Ramos (cell line): ENCODE measurements around the gene DNAJC24.

Experiments used
- in situ Hi-C: fragments of 300-500 bp; cut with MboI; formaldehyde crosslinking; loops from one replicate; pipeline ENCODE4 v1.14.3; 2022; ENCODE audit warnings: low sequenced_read_pairs; ENCODE audit not compliant: unreplicated experiment

DNAJC24 gene

DNA sequence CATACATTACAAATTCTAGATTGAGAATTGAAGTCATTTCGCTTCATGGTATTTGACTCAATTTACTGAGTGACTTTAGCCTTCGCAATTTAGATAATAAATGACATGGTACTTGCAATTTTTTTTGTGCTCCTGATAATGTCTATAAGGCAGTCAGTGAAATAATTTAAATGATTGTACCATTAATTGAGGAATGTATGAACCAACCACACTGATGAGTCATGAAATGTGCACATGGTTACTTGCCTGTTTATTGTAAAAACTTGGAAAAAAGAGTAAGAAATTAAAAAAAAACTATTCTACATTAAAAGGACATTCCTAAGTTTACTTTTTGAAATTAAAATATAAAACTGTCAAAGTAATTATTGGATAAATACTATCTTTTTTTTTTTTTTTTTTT lies 43.3 kb downstream of the DNAJC24 start:
- in situ Hi-C loops, result no loop called here

DNA sequence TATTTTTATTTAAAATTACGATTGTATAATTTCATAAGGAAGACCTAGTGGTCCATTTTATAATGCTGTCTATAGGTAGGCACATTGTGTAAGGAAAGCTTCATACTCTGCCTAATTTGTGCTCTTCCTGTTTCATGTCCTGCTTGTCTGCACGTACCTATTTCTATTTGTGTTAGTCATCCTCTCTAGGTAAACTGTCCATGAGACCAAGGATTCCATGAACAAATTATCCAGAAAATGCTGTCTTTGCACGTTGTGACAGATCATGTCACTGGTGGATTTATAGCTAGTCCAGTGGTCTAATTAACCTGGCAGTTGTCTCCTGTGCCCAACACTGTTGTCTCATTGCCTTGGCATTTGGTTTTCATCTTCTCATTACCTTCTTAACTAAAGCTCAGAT lies 44.7 kb downstream of the DNAJC24 start:
- in situ Hi-C loops, result no loop called here

- in situ Hi-C loops, result no loop called here
These were observed 45.8 kb downstream of the DNAJC24 start for GRCh38 chr11:31415435-31415834.

DNA sequence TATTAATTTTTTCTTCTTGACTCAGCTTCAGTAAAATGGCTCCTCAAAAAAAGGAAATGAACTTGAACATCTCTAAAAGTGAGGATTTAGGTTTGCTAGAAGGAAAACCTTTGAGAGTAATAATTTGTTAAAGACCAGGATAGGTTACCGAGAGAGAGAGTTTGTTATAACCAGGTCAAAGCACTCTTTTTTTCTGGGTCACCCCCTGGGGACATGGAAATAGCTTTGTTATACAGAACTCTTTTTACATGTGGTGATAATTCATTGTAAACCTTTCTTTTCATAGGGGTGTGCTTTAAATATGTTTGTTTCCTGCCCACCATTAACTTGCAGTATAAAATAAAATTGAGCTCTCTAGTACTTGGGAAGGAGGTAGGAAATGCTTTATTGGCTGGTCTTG lies 47.7 kb downstream of the DNAJC24 start:
- in situ Hi-C loops, result no loop called here

DNA sequence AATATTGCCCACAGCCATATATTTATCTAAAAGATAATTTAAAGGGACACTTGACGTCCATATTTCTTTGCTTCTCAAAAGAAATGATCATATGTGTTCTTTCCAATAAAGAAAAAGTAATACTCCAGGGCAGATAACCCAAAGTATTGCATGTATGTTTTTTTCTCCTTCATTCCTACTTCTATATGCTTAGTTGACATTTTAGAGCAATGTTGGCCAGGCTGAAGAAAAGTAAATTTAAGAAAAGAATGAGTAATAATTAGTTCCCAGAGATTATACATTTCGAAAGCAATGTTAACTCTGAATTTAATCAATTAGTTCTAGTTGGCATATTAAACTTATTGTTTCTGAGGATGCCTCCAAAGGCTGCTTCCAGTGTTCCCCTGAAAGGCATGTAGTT lies 48.2 kb downstream of the DNAJC24 start:
- in situ Hi-C loops, result no loop called here

DNA sequence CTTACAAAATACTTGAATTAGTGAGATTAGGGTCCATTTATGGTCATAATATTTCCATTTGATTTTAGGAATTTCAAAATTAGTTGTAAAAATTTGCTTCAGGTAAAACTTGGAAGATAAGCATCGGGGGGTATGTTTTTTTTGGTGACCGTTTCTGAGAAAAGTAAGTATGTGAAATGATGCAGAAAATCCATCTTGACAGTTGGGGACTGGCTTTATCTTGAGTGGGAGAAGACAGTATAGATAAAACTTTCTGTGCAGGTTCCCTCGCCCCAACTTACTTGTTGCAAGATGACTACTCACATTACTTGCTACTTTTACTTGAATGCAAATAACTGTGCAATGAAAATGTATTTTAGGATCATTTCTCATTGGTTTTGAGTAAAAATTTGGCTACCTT lies 49.5 kb downstream of the DNAJC24 start:
- in situ Hi-C loops, result no loop called here

- in situ Hi-C loops, result no loop called here
These were observed 50.0 kb downstream of the DNAJC24 start for GRCh38 chr11:31419669-31420068.

- in situ Hi-C loops, result no loop called here
These were observed 52.2 kb downstream of the DNAJC24 start for GRCh38 chr11:31421820-31422219.

- in situ Hi-C loops, result no loop called here
These were observed 53.0 kb downstream of the DNAJC24 start for GRCh38 chr11:31422703-31423102.

DNA sequence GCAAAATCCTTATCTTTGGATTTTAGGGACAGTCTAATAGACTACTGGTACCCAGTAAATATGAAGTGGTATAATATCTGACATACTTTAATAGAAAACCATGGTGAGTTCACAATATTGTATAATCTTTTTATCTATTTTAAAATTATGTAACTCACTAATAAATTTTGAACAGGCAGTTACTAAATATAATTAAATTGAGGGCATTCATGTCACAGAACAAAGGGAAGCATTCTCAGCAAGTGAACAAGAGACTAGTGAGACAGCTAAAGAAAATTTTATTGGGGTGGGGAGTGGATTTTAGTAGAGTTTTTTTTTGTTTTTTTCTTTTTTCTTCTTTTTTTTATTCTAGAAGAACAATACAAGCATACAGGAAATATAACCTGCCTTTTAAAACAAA lies 55.0 kb downstream of the DNAJC24 start:
- in situ Hi-C loops, result no loop called here

GRCh38 chr11:31433851-31434250 lies 64.2 kb downstream of the DNAJC24 start:
- in situ Hi-C loops, result no loop called here

DNA sequence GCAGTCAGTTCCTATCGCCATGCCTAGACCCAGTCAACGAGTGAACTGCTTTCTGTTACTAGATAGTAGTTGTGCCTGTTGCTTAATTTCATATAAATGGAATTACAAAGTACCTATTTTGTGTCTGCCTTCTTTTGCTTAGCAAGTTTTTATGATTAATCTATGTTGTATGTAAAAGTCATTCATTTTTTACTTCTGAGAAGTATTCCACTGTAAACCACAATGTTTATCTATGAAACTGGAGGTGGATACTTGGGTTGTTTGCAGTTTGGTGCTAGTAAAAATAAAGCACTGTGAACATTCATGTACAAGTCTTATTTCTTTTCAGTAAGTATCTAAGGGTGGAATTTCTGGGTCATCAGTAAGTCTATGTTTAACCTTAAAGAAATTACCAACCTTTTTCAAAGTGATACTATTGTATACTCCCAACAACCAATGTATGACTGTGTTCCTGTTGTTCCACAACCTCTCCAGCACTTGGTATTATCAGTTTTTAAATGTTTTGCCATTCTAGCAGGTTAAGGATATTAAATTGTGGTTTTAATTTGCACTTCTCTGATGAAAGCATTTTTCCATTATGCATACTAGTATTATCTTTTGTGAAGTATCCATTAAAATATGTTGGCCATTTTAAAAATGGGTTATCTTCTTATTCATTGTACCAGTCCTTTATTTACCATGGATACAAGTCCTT lies 68.2 kb downstream of the DNAJC24 start:
- in situ Hi-C loops, result no loop called here

DNA sequence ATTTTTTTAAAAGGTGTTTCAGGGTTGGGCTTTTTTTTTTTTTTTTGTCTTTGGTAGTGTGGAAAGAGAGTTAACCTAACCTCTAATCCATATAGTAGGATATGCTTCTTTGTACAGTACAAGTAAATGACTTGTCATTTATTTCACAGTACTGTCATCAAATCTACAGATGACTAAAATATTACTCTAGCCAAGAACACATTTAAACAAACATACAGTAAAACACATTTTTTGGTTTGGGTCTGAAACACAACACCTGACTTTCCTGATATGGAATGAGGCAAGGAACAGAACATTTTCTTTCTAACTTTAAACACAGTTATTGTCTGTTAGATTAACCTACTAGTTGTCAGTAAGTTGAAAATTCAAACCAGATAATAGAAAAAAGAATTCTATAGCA lies 71.6 kb downstream of the DNAJC24 start:
- in situ Hi-C loops, result no loop called here

- in situ Hi-C loops, result no loop called here
These were observed 72.4 kb downstream of the DNAJC24 start for GRCh38 chr11:31442086-31442485.

DNA sequence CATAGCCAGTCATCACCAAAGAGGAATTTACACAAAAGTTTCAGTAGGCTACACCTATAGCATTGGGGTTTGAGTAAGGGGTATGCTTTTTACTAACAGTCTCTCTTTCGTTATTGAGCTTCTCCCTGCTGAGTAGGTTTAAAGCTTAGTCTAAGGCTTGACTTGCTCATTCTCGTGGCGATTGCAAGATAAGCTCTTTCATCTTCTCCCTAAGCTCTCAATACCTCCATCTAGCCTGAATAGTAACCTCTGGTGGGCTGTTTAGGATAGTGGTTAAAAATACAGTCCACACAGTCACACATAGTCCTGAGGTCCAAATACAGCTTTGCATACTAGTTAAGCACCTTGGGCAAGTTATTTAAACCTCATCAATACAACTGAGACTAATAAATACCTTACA lies 74.1 kb downstream of the DNAJC24 start:
- in situ Hi-C loops, result no loop called here

DNA sequence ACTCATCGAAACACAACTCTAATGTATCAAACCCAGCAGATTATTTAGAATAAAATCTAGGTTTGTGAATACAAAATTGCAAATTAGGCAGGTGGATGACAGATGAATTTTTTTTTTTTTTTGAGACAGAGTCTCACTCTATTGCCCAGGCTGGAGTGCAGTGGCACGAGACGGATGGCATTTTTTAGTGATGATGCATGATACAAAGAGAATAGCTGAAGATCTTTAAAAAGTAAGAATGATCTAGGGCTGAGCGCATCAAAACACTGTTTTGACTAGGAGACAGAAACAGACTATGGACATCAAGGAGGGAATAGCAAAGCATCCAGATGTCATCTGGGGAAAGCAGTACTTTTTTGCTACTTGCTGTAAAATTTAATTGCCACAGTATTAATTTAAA lies 76.0 kb downstream of the DNAJC24 start:
- in situ Hi-C loops, result no loop called here

DNA sequence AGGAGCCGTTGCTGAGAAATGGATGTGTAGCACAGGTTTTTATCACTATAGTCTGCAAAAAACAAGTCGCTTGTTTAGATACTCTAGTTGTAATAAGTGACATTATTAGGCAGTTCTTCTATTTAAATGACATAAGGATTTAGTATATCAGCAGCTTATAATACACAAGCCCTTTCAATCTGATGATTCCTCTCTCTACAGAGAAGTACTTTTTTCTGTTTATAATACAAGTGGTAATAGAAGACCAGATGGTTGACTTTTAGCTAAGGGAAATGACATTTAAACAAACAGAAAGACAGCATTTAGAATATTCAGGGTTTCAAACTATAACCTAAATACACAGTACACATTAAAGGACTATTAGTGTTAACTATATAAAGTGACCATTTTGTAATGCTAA lies 79.4 kb downstream of the DNAJC24 start:
- in situ Hi-C loops, result no loop called here

GRCh38 chr11:31450841-31451240 lies 81.2 kb downstream of the DNAJC24 start:
- in situ Hi-C loops, result no loop called here

DNA sequence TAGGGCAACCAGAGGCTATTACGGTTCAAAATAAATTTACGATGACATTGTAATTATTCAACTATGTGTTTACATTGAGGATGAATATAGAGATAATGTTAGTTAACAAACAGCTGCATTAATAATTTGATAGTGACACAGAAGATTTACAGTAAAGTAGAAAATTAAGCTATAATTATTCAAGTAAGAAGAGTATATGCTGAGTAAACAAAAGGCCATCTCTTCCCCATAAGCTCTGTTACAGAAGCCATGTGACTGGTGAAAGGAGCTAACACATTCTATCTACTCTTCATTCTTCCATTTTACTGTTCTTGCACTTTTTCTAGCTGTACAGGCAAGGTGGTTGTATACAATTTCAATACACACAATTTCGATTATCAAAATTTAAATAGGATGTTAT lies 85.5 kb downstream of the DNAJC24 start:
- in situ Hi-C loops, result no loop called here

- in situ Hi-C loops, result no loop called here
These were observed 94.8 kb downstream of the DNAJC24 start for GRCh38 chr11:31464436-31464835.

- in situ Hi-C loops, result no loop called here
These were observed 104.4 kb downstream of the DNAJC24 start for GRCh38 chr11:31474083-31474482.

GRCh38 chr11:31477528-31478222 lies 108.0 kb downstream of the DNAJC24 start:
- in situ Hi-C loops, result no loop called here
